LNCaP clone FGC (cell line): Measurements from ENCODE around the gene ZGRF1.
"Not testable (repeated sequence)": the region's sequence is repeated elsewhere in the genome, so short reads cannot be mapped to it uniquely, and the experiment has no call there.

Experiments
- DNase-seq: peaks from one replicate; pipeline ENCODE4 v3.0.0-alpha.2; 2011; ENCODE audit warnings: low read depth
- H3K4me3 ChIP-seq: 2 replicates; pipeline ENCODE4 v1.5.1; 2011; ENCODE audit warnings: mild to moderate bottlenecking, low read depth, low read length, control low read depth
- TF ChIP-seq, protein P1 (sequence below): IDR thresholded peaks from 2 replicates; pipeline ENCODE4 v1.5.1; 2012; ENCODE audit warnings: mild to moderate bottlenecking; ENCODE audit not compliant: control insufficient read depth, insufficient read depth; ENCODE audit errors: extremely low read depth

Gene ZGRF1

DNA sequence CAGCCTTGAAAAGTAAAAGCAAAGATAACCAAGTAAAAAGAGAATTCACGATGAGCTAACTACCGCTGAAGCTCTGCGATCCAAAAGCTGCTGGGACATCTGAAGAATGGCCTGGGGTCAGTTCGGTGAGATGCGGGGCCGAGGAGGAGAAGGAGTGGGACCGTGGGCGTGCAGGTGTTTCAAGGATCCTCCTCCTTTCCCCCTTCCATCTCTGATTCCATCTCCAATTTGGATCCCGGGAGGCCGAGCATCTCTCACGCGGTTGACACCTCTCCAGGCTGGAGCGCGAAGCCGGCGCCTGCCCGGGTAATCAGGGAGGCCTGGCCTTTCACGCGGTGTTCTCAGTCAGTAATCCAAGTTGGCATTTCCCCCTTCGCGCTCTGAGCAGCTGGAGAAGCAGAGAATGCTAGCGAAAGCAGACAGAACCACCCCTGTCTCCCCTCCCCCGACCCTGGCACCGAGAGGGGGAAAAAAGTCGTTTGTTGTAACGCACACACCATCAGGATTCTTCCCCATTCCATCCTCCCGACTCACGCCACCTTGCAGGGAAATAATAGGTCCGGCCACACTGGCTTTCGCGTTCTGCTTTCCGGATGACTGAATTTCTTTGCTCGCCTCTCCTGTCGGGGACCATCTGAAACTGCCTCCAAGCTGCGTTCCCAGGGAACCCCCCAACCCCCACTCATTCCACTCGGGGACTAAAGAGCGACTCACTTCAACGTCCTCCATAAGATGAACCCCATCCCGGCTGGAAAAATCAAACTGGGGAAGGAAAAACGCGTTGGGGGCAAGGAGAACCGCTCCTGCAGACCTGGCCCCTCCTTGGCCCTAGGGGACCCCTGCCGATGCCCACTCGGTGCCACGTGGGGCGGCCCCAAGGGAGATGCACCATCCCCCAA is 127.2 kb downstream of the ZGRF1 start:
- DNase-seq = no peak
- TF ChIP-seq, protein P1, sequence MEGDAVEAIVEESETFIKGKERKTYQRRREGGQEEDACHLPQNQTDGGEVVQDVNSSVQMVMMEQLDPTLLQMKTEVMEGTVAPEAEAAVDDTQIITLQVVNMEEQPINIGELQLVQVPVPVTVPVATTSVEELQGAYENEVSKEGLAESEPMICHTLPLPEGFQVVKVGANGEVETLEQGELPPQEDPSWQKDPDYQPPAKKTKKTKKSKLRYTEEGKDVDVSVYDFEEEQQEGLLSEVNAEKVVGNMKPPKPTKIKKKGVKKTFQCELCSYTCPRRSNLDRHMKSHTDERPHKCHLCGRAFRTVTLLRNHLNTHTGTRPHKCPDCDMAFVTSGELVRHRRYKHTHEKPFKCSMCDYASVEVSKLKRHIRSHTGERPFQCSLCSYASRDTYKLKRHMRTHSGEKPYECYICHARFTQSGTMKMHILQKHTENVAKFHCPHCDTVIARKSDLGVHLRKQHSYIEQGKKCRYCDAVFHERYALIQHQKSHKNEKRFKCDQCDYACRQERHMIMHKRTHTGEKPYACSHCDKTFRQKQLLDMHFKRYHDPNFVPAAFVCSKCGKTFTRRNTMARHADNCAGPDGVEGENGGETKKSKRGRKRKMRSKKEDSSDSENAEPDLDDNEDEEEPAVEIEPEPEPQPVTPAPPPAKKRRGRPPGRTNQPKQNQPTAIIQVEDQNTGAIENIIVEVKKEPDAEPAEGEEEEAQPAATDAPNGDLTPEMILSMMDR = no peak

DNA sequence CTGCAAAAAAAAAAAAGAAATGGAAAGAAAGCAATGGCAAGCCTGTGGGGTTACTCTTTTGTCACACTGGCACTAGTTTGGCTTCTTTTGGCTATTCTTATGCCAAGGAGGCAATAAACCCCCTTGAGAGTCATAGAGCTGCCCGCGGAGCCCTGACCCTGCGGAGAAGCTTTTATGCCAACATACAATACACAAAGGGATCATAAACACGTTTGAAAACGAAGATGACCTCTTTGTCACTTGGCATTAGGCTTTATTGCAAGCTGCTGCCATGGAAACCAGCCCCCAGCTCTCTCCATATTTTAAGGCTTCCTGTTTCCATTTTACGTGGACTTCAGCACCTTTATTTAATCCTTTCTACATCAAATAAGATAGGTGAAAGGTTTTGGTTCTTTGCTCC is 128.4 kb downstream of the ZGRF1 start:
- no peak overlapping the region for H3K4me3 ChIP-seq
- DNase-seq = no peak
- TF ChIP-seq, protein P1 = no peak

More for the DNA sequence above, 127.2 kb downstream of the ZGRF1 start:
- no peak overlapping the region for H3K4me3 ChIP-seq

DNA sequence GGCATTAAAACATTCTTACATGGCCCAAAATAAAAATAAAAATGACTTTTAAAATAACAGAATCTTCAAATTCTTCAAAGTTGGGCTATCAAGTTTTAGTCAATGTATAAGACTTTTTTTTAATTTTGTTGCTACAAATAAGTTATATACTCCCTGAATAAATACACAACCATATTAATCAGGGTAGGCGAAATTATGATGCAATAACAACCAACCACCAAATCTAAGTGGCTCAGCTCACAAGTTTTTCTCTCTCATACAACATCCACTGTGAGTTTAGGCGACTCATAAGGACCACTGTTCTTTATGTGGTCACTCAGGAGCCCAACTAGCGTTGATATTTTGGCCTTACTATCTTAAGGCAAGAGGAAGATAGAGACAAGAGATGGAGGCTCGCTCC is 131.9 kb downstream of the ZGRF1 start:
- TF ChIP-seq, protein P1 = no peak
- no peak for DNase-seq
- H3K4me3 ChIP-seq = no peak overlapping the region

DNA sequence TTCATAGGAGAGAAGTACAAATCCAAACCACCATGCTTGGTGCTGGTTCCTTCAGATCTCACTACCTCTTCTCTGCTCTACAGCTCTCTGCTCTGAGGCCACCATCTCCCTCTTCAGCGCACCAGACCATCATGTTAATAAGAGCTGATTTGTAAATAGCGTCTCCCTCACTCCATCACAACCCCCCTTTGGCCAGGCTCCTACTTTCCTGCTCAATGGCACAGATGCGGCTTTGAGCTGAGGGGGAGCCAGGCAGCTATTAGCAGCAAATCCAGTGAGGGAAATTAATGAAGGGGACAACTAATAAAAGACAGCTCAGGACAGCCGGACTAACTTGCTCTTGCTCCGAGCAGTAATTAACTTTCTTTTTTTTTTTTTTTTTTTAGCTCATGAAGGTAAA is 133.8 kb downstream of the ZGRF1 start:
- DNase-seq = no peak
- TF ChIP-seq, protein P1 = no peak

DNA sequence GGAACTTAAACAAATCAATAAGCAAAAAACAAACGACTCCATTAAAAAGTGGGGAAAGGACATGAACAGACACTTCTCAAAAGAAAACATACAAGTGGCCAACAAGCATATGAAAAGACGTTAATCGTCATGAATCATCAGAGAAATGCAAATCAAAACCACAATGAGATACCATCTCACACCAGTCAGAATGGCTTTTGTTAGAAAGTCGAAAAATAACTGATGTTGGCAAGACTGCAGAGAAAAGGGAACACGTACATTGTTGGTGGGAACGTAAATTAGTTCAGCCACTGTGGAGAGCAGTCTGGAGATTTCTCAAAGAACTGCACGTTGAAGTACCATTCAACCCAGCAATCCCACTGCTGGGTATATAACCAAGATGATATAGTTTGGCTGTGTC is 144.4 kb downstream of the ZGRF1 start:
- TF ChIP-seq, protein P1 = no peak
- DNase-seq = no peak
- no peak overlapping the region for H3K4me3 ChIP-seq

More for the DNA sequence above, 133.8 kb downstream of the ZGRF1 start:
- no peak overlapping the region for H3K4me3 ChIP-seq

DNA sequence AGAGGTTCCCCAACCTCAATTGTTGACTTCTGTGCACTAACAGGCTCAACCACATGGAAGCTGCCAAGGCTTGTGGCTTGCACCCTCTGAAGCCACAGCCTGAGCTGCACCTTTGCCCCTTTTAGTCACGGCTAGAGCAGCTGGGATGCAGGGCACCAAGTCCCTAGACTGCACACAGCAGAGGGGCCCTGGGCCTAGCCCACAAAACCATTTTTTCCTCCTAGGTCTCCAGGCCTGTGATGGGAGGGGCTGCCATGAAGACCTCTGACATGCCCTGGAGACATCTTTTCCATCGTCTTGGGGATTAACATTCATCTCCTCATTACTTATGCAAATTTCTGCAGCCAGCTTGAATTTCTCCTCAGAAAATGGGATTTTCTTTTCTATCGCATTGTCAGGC is 145.9 kb downstream of the ZGRF1 start:
- H3K4me3 ChIP-seq, DNase-seq: not testable (repeated sequence)
